Kidney glomerular epithelial cell (primary cell): ENCODE results near the gene ITPR1.

Source experiments
- DNase-seq: peaks from one replicate; lab custom pipeline; 2025; lab: John Stamatoyannopoulos, UW

ITPR1 gene

GRCh38 chr3:4745235-4745610 lies 252.1 kb downstream of the ITPR1 start:
- no peak for DNase-seq

GRCh38 chr3:4746241-4746958 lies 253.3 kb downstream of the ITPR1 start:
- peak; percentile 87 for DNase-seq

GRCh38 chr3:4748127-4748526 lies 255.0 kb downstream of the ITPR1 start:
- no peak for DNase-seq

- no peak for DNase-seq
Measured at GRCh38 chr3:4748701-4749378, 255.7 kb downstream of the ITPR1 start.

- no peak for DNase-seq
Measured at GRCh38 chr3:4749567-4750002, 256.4 kb downstream of the ITPR1 start.

- DNase-seq = peak; percentile 63
Measured at GRCh38 chr3:4750306-4750968, 257.3 kb downstream of the ITPR1 start.

GRCh38 chr3:4751029-4751501 lies 257.9 kb downstream of the ITPR1 start:
- DNase-seq = no peak

GRCh38 chr3:4751502-4752101 lies 258.5 kb downstream of the ITPR1 start:
- peak; percentile 98 for DNase-seq

GRCh38 chr3:4752201-4753072 lies 259.3 kb downstream of the ITPR1 start:
- DNase-seq = peak; percentile 95

GRCh38 chr3:4753073-4753691 lies 260.0 kb downstream of the ITPR1 start:
- no peak for DNase-seq

GRCh38 chr3:4754180-4755086 lies 261.3 kb downstream of the ITPR1 start:
- DNase-seq = peak; percentile 45

GRCh38 chr3:4755566-4755965 lies 262.4 kb downstream of the ITPR1 start:
- DNase-seq = no peak

GRCh38 chr3:4756057-4756775 lies 263.1 kb downstream of the ITPR1 start:
- DNase-seq = no peak

GRCh38 chr3:4756855-4757574 lies 263.9 kb downstream of the ITPR1 start:
- no peak for DNase-seq

- DNase-seq = peak; percentile 31
Measured at GRCh38 chr3:4757575-4758248, 264.6 kb downstream of the ITPR1 start.

- no peak for DNase-seq
Measured at GRCh38 chr3:4758249-4758860, 265.2 kb downstream of the ITPR1 start.

GRCh38 chr3:4758957-4759656 lies 266.0 kb downstream of the ITPR1 start:
- DNase-seq = no peak
